Measurements from ENCODE around the gene KLHL26. TPM values are rescaled to one million over a fixed set of nuclear protein-coding genes. Genes with fewer than 3 reads are reported as not detected.
A peak's percentile ranks its signal among the peaks of the same experiment; 100 is the strongest.

Gene KLHL26
- total and polyA plus RNA-seq, 9 of the 15 experiments (the other 6 are each of a cell fraction or from before 2014, with no cell fraction given): 0.13 to 13.3 (median 1.4) TPM

- TF ChIP-seq ZNF143 (CRISPR knock-in tag; IDR thresholded peaks at IDR 0.05) (no peak), CBFA2T3 (IDR thresholded peaks at IDR 0.05) (no peak), ZNF175 (CRISPR knock-in tag; IDR thresholded peaks at IDR 0.05; ENCODE audit: low read depth) (peak; percentile 41; the same call in 1 of the 2 replicates), RBM17 (IDR thresholded peaks at IDR 0.05; ENCODE audit: borderline replicate concordance, low read depth, low read length) (no peak), ZNF232 (CRISPR knock-in tag; IDR thresholded peaks at IDR 0.05) (no peak), CTBP1 (IDR thresholded peaks at IDR 0.05; ENCODE audit: borderline replicate concordance) (peak; percentile 88; the same call in 1 of the 2 replicates), LARP7 (IDR thresholded peaks at IDR 0.05) (no peak), UBTF (IDR thresholded peaks at IDR 0.05; ENCODE audit: borderline replicate concordance in 1 of 2, low read depth in 2 of 2, low read length in 2 of 2) (peak; percentile 97 to 100), HES1 (IDR thresholded peaks at IDR 0.05; ENCODE audit: low read depth) (peak; percentile 95), EHMT2 (IDR thresholded peaks at IDR 0.05) (peak; percentile 83), SAFB (IDR thresholded peaks at IDR 0.05; ENCODE audit: borderline replicate concordance, low read depth, low read length) (0 out of 2 replicates have a peak, but pooled peaks have one; percentile 63), ZHX1 (conservative IDR thresholded peaks at IDR 0.05; ENCODE audit: low read length) (no peak), ATF7 (IDR thresholded peaks at IDR 0.05) (peak; percentile 52; the same call in 1 of the 2 replicates), HDAC2 (IDR thresholded peaks at IDR 0.05) (peak; percentile 94; the same call in 1 of the 2 replicates), ILK (tag; IDR thresholded peaks at IDR 0.05; ENCODE audit: borderline replicate concordance, low read depth) (no peak), ZNF583 (CRISPR knock-in tag; IDR thresholded peaks at IDR 0.05) (no peak), SNRNP70 (optimal IDR thresholded peaks at IDR 0.05; ENCODE audit: low read depth, low read length) (no peak), RFX5 (IDR thresholded peaks at IDR 0.05; ENCODE audit: low read depth, low read length) (no peak), CREB1 (IDR thresholded peaks at IDR 0.05) (no peak), CREB1 (CRISPR knock-in tag; IDR thresholded peaks at IDR 0.05) (0 out of 2 replicates have a peak, but pooled peaks have one; percentile 5), CXXC5 (CRISPR knock-in tag; IDR thresholded peaks at IDR 0.05) (peak; percentile 86), MNT (conservative IDR thresholded peaks at IDR 0.05) (peak; percentile 72 to 86; a peak in 3 of 4 replicates)
Observed at GRCh38 chr19:18683109-18683957, 46.5 kb downstream of the KLHL26 start, which contains the start of gene CRTC1 (continued).
